Activated CD8-positive, alpha-beta memory T cell treated with anti-CD3 and anti-CD28 coated beads for 1 hour (primary cell): ENCODE results near the gene MARK3.

Experiments
- DNase-seq, 2 donors: peaks; one replicate each; pipeline ENCODE4 v3.0.0-alpha.2; 2020; ENCODE audit warnings: low read depth in 1 of 2; ENCODE audit errors: extremely low read depth in 1 of 2

MARK3 gene

DNA sequence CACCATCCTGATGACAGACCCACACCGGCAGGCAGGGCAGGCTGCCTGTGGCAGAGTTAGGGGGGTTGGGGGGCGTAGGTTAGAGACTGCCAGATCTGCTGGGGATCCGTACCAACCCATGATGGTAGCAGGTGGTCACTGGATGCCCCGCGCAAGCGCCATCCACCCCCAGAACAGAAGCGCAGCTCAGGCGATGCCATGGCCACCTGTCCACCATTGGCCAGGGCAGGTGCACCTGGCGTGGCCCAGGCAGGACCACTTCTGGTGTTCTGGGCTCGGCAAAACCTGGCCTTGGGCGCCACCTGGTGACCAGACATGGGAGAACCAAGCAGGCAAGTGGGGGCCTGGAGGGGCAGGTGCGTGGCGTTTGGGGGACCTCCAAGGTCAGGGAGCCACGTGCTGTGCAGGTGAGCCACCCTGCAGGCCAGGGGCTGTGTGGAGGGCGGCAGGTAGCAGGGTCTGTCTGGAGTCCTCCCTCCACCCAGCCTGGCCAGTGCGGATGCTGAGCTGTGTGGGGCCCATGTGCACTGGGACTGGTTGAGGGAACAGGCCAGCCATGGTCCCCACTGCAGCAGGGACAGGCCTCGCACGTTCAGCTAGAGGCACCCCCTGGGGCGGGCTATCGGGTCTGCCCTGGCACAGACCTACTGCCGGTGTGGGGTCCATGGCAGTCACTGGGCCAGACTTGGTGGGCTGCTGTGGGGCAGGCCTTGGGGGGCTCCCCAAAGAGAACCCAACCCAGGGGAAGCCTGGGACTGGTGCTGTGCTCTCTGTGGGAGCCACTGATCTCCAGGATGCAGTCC is 161.6 kb downstream of the MARK3 start:
- DNase-seq: peak; percentile 38 to 66

DNA sequence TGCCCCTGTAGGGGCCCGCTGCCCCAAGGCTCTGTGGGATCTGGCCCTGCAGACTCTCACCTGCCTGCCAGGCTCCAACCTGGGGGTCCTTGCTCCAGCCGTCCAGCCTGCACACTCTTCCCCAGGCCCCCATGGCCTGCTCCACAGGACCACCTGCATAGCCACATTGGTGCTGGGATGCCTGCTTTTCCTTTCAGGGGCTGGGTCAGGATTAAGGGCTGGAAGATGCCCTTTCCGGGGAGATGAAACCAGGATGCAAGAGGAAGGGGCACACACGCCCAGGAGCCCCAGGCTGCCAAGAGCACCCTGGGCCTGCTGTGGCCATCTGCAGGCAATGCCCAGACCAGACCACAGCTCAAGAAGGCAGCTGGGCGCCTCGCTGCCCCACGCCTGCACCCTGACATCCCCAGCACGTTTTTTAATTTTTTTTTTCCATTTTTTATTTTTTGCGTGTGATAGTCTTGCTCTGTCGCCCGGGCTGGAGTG is 162.3 kb downstream of the MARK3 start:
- DNase-seq: no peak

DNA sequence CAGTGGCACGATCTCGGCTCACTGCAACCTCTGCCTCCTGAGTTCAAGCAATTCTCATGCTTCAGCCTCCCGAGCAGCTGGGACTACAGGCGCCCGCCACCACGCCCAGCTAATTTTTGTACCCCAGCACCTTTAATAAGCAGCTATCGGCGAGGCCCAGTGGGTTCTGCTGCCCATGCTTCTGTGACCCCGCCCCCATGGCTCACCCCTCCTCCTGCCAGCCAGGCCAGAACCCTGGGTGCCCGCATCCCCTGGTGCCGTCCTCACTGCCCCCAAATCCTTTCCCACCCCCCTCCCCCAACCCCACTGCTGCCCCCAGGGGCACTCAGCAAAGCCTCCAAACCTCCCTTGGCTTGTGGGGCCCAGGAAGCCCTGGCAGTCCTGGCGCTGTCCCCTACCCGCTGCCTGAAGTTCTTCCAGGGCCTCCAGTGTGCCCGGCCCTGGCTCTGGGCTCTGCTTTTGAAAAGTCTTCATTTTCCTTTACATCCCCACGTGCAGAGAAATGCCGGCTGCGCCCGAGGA is 162.8 kb downstream of the MARK3 start:
- no peak for DNase-seq

DNA sequence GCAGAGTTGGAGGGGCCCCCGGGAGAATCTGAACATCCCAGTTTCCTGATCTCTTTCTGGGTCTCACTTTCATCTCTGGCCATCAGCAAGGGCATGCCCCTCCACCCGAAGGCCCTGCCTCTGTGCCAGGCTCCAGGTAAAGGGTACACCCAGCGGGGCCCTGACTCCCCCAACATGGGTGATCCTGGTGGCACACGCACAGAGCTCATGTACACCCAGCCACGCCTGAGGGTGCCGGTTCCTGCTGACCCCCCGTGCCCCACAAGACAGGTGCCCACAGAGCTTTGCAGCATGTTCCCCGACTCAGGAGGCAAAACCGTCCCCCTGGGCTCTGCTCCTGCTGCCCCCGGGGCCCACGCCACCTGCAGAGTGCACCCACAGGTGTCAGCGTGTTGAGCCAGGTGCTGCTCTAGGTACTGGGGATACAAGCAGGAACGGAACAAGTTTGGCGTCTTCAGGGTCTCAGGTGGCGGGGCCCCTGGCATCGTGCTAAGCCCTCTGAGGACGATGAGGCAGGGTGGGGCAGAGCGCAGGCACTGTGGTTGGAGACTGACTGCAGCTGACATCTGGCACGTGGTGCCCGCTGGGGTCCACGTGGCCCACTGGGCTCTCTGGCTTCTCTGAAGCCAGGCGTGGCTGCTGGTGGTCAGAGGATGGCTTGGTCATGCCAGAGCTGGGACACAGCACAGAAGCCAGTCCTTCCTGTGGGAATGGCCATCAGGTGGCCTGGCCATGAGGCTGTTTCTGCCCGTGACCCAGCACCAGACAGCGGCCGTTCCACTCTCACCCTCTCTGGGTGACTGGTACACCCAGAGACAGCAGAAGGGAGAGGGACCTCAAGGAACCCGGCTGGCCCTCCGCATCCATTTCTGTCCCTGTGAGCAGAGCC is 163.5 kb downstream of the MARK3 start:
- DNase-seq: no peak

DNA sequence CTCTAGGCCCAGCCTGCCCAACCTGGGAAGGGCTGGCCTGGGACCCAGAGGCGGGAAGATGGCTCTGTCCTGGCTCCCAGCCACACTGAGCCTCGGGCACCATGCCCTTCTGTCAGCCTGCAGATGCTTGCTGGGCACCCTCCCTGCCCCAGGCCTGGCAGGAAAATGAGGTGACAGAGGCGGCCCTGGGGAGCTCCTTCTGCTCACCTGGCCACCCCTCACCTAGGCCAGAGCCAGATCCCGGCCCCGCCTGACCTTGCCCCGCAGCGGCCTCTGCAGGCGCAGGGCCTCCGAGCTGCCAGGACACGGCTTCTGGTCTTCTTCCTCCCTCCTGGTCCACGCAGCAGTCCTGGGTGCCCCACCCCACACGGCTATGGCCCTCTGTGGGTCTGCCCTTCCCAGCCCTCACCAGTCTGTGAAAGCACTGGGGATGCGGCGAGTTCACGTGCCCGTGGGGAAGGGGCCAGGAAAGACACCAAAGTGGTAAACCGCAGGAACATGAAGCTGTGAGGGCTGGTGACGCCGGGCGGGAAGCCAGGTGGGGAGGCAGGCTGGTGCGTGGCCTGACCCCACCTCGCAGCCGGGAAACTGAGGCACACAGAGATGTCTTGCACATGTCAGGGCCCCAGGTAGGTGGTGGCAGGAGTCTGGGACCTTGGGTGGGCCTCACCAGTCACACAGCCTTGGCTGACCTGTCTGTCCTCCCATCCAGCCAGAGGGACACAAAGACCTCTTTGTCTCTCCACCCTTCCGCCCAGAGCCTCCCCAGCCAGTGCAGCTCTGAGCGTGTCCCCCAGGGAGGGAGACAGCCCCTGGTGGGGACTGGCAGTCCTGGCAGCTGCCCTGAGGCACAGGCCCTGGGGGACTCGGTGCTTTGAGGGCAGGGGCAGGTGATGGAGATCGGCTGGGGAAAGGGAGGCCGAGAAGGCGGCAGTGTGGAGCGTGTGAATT is 164.4 kb downstream of the MARK3 start:
- DNase-seq: no peak

DNA sequence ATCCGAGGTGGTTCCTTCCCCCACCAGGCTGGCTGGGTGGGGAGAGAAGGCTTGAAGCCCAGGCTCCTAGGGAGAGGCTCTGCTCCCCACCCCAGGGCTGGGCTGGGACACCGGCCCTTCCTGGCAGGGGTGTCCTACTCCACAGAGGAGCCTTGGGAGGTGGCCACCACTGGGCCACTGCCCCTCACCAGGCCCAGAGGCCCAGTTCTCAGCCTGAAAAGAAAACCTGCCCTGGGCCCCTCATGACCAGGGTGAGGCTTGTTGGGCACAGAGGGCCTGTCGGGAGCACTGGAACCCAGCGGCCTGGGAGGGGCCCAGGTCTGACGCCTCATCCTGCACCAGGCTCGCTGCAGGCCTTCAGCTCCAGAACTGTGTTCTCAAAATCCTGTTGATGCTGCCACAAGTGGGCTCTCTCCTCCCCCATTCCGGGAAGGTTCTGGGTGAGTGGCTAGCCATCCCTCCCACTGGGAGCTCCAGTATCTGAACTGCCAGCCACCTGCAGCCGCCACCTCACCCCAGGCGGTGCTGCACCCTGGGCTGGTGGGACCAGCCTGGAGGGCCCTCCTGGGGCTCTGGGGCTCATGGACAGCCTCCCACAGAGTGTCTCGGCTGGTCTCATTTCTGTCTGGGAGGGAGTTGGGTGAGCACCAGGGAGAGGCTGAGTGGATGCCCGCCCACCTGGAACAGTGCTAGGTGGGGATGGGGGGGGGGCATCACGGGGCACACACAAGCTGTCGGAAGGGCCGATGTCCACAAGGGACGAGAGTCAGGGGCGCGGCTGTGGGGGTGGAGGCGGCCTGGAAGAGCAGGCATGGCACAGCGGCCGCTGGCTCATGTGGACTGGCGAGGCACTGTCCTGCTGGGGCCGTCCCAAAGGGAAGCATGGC is 165.5 kb downstream of the MARK3 start:
- no peak for DNase-seq

DNA sequence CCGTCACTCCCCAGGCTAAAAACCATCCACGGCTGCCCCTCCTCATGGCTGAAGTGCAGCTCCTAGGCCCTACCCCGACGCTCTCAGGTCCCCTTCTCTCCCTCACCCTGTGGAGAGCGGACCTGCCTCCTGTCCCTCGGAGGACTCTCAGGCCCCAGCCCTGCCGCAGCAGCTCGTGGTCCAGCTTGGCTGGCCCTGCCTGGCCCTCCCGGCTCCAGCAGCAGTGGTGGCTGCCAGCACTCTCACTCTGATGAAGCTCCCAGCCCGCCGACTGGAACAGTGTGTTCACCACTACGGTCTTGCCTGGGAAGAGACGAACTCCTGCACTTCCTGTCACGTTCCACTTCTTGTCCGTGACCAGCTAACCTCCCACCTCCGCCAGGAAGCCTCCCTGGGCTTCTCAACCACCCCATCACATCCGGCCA is 166.1 kb downstream of the MARK3 start:
- DNase-seq: no peak

DNA sequence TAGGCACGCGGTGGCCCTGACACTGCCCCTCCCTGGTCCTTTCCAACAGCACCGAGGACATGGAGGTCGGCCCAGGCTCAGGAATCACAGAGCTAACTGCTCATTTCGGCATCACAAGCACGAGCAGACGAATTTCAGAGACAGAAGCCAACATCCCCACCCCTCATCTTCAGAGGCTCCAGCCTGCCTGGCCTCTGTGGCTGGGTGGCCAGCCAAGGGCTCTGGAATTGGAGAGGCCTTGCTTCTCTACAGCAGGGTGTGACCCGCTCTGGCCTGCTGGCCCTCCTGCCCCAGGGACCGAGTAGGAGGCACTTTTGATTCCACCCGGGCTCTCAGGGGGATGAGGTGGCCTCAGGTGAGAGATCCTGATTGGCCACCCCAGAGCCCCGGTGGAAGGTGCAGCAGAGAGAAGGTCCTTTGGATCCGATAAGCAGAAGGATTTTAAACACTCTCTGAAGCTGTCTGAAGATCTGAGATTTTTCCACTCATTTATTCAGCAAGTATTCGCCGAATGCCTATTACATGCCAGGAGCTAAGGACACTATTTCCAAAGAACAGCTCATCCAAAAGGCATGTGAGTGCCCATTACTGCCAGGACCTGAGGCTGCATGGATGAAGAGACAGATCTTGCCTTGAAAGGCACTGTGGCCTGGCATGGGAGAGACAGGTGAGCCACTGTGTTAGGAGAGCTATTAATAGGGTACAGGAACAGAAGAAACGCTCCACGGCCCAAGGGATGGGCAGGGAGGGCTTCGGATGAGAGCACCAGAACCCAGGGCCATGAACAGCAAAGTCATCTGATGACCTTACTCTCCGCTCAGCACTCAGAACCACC is 167.0 kb downstream of the MARK3 start:
- DNase-seq: no peak

DNA sequence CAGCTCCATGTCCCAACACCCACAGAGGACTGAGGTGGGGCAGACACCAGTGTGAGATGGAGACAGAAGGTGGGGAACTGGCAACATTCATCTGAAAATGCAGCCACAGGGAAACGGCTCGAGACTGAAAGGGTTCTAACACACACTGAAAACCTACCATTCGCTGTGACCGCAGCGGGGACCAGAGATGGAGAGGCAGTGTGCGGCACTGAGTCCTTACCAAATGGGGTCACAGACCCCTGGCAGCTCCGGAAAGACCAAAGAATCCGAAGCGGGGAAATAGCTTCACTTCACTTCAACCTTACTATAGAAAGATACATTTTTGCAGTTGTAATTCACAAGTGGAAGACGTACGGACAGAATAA is 167.6 kb downstream of the MARK3 start:
- no peak for DNase-seq
